Nephron progenitor cell (in vitro differentiated cells): ENCODE results near the gene SNRK.
A peak's percentile ranks its signal among the peaks of the same experiment; 100 is the strongest.

Experiments
- DNase-seq: peaks from one replicate; pipeline ENCODE4 v3.0.0; 2021
- H3K27ac Mint-ChIP-seq: 2 replicates; pipeline ENCODE4 v1.8.0; 2021; ENCODE audit warnings: mild to moderate bottlenecking, moderate library complexity, mixed read lengths
- H3K27me3 Mint-ChIP-seq: 2 replicates; pipeline ENCODE4 v1.8.0; 2021; ENCODE audit warnings: mild to moderate bottlenecking, low read depth, mixed read lengths; ENCODE audit not compliant: poor library complexity
- H3K36me3 Mint-ChIP-seq: 2 replicates; pipeline ENCODE4 v1.8.0; 2021; ENCODE audit warnings: low read depth, mixed read lengths
- H3K4me1 Mint-ChIP-seq: 2 replicates; pipeline ENCODE4 v1.8.0; 2021; ENCODE audit warnings: mixed read lengths
- H3K4me3 Mint-ChIP-seq: 2 replicates; pipeline ENCODE4 v1.8.0; 2021; ENCODE audit warnings: mild to moderate bottlenecking, moderate library complexity, mixed read lengths
- H3K9me3 Mint-ChIP-seq: 2 replicates; pipeline ENCODE4 v1.8.0; 2021; ENCODE audit warnings: mild to moderate bottlenecking, moderate library complexity, mixed read lengths
- CTCF ChIP-seq: fragments of 200-600 bp; sonication (generic); IDR thresholded peaks from 2 replicates; pipeline ENCODE4 v1.5.0; 2021; ENCODE audit warnings: antibody characterized with exemption

The SNRK gene

GRCh38 chr3:43279082-43279481 lies 7.3 kb upstream of the SNRK start:
- no peak for DNase-seq
- TF ChIP-seq CTCF = no peak
- Mint-ChIP-seq H3K27me3 (peaks cover 64% of the 10 kb centered on the region), H3K4me1 (no peaks in the 10 kb centered on the region), H3K9me3 (peaks cover 3% of the 10 kb centered on the region), H3K36me3 (no peaks in the 10 kb centered on the region), H3K4me3 (no peak overlapping the region), H3K27ac (no peak overlapping the region)

DNA sequence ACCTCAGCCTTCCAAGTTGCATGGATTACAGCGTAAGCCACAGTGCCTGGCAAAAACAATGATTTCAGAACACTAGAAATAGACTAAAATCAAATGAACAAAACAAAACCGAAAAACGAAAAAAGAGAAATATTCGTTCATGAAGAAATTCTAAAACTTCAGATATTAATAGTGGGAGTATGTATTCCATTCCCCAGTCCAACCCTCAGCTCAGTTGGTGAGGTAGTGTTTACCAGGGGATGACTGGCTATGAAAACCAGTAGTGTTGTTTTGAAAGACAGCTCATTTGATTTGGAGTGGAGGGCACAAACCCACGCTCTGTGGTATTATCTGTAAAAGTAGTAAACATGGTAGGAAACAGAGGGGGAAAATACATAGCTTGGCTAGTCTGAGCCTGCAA lies 6.8 kb upstream of the SNRK start:
- no peak overlapping the region for H3K27ac Mint-ChIP-seq
- H3K4me1 Mint-ChIP-seq = no peaks in the 10 kb centered on the region
- peaks cover 3% of the 10 kb centered on the region for H3K9me3 Mint-ChIP-seq
- DNase-seq = no peak
- H3K4me3 Mint-ChIP-seq = no peak overlapping the region
- TF ChIP-seq CTCF = no peak
- H3K36me3 Mint-ChIP-seq = no peaks in the 10 kb centered on the region
- peaks cover 68% of the 10 kb centered on the region for H3K27me3 Mint-ChIP-seq

DNA sequence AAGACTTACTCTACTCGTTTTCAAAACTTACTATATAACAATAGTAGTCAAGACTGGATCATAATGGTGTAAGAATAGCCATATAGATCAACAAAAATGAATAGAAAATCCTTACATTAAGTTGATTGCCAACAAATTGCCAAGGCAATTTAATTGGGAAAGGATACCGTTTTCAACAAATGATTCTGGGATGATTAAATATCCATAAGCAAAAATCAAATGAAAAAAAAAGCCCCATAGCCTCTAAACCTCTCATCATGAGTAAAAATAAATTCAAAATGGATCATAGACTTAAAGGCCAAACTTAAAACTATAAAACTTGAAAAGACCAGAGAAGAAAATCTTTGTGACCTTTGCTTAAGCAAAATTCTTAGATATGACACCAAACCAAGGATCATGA lies 5.3 kb upstream of the SNRK start:
- Mint-ChIP-seq H3K36me3 (no peaks in the 10 kb centered on the region), H3K4me1 (peaks cover 4% of the 10 kb centered on the region), H3K9me3 (peaks cover 3% of the 10 kb centered on the region), H3K27ac (no peak overlapping the region), H3K4me3 (no peak overlapping the region), H3K27me3 (peaks cover 83% of the 10 kb centered on the region)
- no peak for TF ChIP-seq CTCF
- no peak for DNase-seq

GRCh38 chr3:43284171-43284570 lies 2.2 kb upstream of the SNRK start:
- Mint-ChIP-seq H3K4me3 (no peak overlapping the region), H3K36me3 (no peaks in the 10 kb centered on the region), H3K9me3 (no peaks in the 10 kb centered on the region), H3K27ac (no peak overlapping the region), H3K27me3 (peaks cover 67% of the 10 kb centered on the region), H3K4me1 (peaks cover 31% of the 10 kb centered on the region)
- DNase-seq = no peak
- no peak for TF ChIP-seq CTCF

DNA sequence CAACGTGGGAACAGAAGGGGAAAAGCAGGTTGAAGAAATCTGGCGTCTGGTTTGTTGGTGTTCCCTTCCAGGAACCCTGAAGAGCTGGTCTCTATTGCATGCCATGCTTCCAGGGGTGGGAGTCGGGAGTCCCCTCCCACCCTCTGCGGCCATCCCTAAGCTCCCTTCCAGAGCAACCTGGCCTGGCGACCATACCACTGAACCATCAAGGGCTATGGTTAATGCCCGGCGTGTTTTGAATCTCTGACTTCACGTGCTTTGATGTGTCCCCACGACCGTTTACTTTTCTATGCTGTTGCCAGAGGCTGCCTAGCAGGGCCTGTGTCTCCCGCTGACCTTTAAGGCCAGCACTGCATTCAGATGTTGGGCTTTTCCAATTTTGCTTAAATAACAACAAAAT lies 696 bp upstream of the SNRK start:
- Mint-ChIP-seq H3K27ac (no peak overlapping the region), H3K9me3 (no peaks in the 10 kb centered on the region), H3K4me3 (peak overlapping the region; percentile 91), H3K27me3 (peaks cover 55% of the 10 kb centered on the region), H3K36me3 (no peaks in the 10 kb centered on the region), H3K4me1 (peaks cover 43% of the 10 kb centered on the region)
- DNase-seq = peak; percentile 6
- no peak for TF ChIP-seq CTCF

GRCh38 chr3:43286841-43287499 lies 630 bp downstream of the SNRK start:
- Mint-ChIP-seq H3K4me1 (peaks cover 44% of the 10 kb centered on the region), H3K27ac (peak overlapping the region; percentile 70), H3K36me3 (no peaks in the 10 kb centered on the region), H3K27me3 (peaks cover 44% of the 10 kb centered on the region), H3K4me3 (peak overlapping the region; percentile 95), H3K9me3 (no peaks in the 10 kb centered on the region)
- TF ChIP-seq CTCF = no peak
- no peak for DNase-seq
